SK-N-DZ (cell line): ENCODE data around the gene APMAP.

Experiments
- DNase-seq: peaks from one replicate; pipeline ENCODE4 v3.0.0-alpha.2; 2015; ENCODE audit warnings: low spot score

APMAP gene

GRCh38 chr20:25024171-25024570 is 31.6 kb upstream of the APMAP start:
- no peak for DNase-seq

- DNase-seq = no peak
Observed at GRCh38 chr20:25023356-25023755, 30.8 kb upstream of the APMAP start.

GRCh38 chr20:25022680-25023079 is 30.1 kb upstream of the APMAP start:
- DNase-seq = no peak

GRCh38 chr20:25021336-25021735 is 28.8 kb upstream of the APMAP start:
- DNase-seq = no peak

- no peak for DNase-seq
Observed at GRCh38 chr20:25020901-25021301, 28.4 kb upstream of the APMAP start.

GRCh38 chr20:25020345-25020744 is 27.8 kb upstream of the APMAP start:
- DNase-seq = no peak

GRCh38 chr20:25019381-25020155 is 27.0 kb upstream of the APMAP start:
- no peak for DNase-seq

- DNase-seq = no peak
Observed at GRCh38 chr20:25018841-25019240, 26.3 kb upstream of the APMAP start.

- no peak for DNase-seq
Observed at GRCh38 chr20:25018425-25018824, 25.9 kb upstream of the APMAP start.

GRCh38 chr20:25017257-25017803 is 24.8 kb upstream of the APMAP start:
- DNase-seq = no peak

- no peak for DNase-seq
Observed at GRCh38 chr20:25016471-25016870, 23.9 kb upstream of the APMAP start.

- DNase-seq = no peak
Observed at GRCh38 chr20:25015986-25016385, 23.4 kb upstream of the APMAP start.

- DNase-seq = no peak
Observed at GRCh38 chr20:25014816-25015215, 22.3 kb upstream of the APMAP start.

- no peak for DNase-seq
Observed at GRCh38 chr20:25013478-25014380, 21.2 kb upstream of the APMAP start.

- no peak for DNase-seq
Observed at GRCh38 chr20:25012616-25013189, 20.2 kb upstream of the APMAP start.

- no peak for DNase-seq
Observed at GRCh38 chr20:25011831-25012241, 19.3 kb upstream of the APMAP start.

- no peak for DNase-seq
Observed at GRCh38 chr20:25011261-25011660, 18.7 kb upstream of the APMAP start.

GRCh38 chr20:25009218-25010145 is 16.9 kb upstream of the APMAP start:
- DNase-seq = no peak

GRCh38 chr20:25008388-25009217 is 16.1 kb upstream of the APMAP start:
- DNase-seq = no peak
